ENCODE data around the gene MRPL55. TPM values are rescaled to one million over a fixed set of nuclear protein-coding genes. Genes with fewer than 3 reads are reported as not detected.

The MRPL55 gene
- total RNA-seq, 1 donor from 2014 or later, result 130 TPM

DNA sequence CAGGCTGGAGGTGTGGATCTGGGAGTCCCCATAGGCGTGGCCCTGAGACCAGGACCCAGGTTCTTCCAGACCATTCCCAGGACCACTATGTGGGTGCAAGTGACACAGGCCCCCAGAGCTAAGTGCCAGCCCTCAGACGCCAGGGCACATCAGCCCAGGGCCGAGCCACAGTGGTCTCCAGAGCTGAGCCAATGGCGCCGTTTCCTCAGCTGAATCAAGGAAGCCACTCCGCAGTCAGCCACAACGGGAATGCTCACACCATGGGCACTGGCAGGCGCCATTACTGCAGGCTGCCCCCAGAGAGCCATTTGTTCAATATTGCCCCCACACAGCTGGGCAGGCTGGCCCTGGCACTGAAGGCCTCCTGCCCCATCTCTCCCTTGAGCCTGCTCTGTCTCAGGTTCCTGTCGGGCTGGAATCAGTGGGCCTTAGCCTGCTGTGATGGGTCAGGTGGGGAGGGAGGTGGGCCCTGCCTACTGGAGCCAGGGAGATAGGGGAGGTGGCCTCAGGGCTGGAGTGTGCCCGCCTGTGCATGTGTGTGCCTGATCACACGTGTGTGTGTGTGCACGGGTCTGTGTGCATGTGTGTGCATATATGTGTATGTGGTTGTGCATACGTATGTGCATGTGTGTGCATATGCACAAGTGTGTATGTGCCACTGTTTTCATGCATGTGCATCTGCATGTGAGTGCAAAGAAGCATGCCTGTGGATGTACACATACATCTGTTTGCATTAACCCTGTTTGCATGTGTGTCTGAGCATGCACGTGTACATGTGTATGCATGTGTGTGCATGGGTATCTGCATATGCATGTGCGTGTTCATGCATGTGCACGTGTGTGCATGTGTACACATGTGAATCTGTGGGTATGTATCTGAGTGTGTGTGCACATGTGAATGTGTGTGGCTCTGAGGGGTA is 46.8 kb upstream of the MRPL55 start:
- DNase-seq (ENCODE audit: low read depth), result no peak
- TF ChIP-seq, protein P1, sequence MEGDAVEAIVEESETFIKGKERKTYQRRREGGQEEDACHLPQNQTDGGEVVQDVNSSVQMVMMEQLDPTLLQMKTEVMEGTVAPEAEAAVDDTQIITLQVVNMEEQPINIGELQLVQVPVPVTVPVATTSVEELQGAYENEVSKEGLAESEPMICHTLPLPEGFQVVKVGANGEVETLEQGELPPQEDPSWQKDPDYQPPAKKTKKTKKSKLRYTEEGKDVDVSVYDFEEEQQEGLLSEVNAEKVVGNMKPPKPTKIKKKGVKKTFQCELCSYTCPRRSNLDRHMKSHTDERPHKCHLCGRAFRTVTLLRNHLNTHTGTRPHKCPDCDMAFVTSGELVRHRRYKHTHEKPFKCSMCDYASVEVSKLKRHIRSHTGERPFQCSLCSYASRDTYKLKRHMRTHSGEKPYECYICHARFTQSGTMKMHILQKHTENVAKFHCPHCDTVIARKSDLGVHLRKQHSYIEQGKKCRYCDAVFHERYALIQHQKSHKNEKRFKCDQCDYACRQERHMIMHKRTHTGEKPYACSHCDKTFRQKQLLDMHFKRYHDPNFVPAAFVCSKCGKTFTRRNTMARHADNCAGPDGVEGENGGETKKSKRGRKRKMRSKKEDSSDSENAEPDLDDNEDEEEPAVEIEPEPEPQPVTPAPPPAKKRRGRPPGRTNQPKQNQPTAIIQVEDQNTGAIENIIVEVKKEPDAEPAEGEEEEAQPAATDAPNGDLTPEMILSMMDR (conservative IDR thresholded peaks at IDR 0.05; ENCODE audit: low read depth, low read length), result no peak

DNA sequence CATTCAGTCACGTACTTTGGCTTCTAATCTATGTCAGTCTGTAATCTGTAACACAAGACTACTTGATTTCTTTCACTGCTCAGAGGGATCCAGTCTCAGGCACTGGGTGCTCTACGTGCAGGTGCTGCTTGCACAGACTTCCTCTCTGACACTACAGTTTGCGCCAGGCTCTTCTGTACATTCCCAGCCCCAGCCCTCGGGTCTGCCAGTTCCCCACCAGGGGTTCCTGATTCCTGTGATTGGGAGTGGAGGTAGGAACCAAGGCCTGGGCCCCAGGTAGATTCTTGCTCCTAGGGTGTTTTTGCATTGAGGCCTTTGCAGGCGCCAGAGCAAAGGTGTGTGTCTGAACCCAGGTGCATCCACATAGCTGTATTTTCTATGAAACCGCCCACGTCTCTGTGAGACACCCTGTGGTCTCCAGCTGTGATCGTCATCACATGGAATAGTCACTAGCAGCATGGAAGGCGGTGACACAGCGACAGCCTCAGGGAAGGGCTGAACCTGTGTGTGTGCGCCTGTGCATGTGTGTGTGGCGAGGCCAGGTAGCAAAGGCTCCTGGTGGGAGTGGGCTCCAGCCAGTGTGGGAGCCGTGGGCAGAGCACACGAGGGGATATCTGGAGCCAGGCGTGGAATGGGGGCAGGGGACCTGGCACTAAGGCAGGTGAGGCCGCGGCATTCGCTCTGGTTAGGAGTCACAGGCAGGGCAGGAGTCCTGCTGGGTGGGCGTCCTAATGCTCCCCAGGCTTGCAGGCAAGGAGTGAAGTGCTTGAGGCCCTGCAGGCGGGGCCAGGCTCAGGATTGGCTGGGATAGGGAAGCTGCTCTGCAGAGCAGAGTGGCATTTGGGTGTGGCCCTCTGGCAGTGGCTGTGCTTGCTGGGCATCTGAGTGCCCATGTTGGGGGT is 45.8 kb upstream of the MRPL55 start:
- DNase-seq (ENCODE audit: low read depth), result no peak
- TF ChIP-seq, protein P1 (conservative IDR thresholded peaks at IDR 0.05; ENCODE audit: low read depth, low read length), result no peak
- no peak overlapping the region for H3K4me3 ChIP-seq (ENCODE audit: low read depth, low read length)

More for the DNA sequence above, 46.8 kb upstream of the MRPL55 start:
- no peak overlapping the region for H3K4me3 ChIP-seq (ENCODE audit: low read depth, low read length)

DNA sequence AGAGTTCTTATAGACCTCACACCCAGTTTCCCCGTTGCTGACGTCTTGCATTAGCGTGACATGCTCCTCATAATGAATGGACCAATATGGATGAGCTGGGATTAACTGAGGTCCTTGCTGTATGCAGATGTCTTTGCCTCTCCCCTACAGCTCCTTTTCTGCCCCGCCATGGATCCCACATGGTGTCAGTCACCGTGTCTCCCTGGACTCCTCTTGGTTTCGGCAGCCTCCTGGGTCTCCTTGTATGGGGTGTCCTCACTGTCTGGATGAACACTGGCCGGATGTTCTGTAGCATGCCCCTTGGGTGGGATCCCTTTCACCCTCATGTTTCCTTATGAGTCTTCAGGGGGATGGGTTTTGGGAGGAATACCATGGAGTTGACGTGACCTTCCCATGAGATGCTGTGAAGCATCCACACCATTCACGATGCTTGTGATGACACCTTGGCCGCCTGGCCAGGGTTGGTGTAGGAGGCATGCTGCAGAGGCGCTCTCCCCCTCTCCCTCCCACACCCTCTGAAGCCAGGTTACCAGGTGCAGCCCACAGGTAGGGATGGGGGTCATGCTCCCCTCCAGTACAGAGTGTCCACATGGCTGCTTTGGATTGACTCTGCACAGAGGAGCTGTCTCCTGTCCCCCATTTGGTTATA is 45.0 kb upstream of the MRPL55 start:
- no peak for DNase-seq (ENCODE audit: low read depth)
- no peak overlapping the region for H3K4me3 ChIP-seq (ENCODE audit: low read depth, low read length)

DNA sequence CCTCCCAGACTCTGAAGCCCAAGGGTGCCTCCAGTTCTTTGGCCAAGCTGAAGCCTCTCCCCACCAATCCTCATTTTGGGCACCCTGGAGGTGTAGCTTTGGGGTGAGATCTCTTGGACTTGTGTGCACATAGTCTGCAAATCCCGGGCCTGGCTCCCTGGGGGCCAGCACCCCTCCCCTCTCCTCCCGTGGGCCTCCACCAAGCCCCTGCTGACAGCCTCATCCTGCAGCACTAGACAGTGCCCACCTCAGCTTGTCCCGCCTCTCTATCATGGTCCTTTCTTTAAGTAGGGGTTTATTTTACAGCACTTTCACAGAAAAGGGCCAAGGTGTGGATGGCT is 43.8 kb upstream of the MRPL55 start:
- TF ChIP-seq, protein P1 (conservative IDR thresholded peaks at IDR 0.05; ENCODE audit: low read depth, low read length), result no peak
- no peak for DNase-seq (ENCODE audit: low read depth)
- H3K4me3 ChIP-seq (ENCODE audit: low read depth, low read length), result no peak overlapping the region

More for the DNA sequence above, 45.0 kb upstream of the MRPL55 start:
- TF ChIP-seq, protein P1 (conservative IDR thresholded peaks at IDR 0.05; ENCODE audit: low read depth, low read length), result no peak

DNA sequence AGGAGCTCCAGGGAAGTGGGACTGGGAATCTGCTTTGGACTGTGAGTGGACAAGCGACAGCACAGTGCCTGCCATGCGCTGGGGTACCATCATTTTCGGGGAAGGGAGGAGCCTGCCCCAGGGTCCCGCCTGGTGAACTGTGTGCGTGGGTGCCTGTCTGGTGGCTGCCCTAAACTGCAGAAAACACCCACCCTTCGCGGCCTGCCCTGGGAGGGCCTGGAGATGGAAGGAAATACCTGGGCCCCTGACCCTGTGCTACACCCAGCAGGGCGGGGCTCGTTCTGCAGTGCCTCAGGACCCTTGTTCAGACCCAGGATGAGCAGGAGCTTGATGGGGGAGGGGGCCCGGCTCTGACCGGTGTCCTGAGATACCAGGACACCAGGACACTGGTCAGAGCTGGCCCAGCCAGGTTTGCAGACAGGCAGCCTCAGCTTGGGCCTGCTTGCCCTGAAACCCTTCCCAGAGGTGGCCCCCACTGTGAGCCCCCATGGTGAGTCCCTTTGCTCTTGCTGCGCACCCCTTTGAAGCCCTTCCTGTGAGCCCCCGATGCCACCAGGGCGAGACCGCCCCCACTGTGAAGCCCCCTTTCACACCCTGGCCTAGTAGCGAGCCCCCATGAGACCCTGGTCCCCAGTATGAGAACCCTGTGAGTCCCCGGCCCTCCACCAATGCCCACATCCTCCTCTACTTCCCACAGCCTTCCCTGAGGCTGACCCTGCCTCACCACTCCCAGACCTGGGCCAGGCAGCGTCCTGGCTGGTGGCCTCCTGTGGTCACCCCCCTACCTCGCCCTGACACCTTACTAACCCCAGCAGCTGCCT is 43.2 kb upstream of the MRPL55 start:
- no peak for DNase-seq (ENCODE audit: low read depth)
- no peak overlapping the region for H3K4me3 ChIP-seq (ENCODE audit: low read depth, low read length)
- TF ChIP-seq, protein P1 (conservative IDR thresholded peaks at IDR 0.05; ENCODE audit: low read depth, low read length), result no peak
